Kidney (tissue), 14 donors: ENCODE results near the gene FBN3. TPM values are rescaled to one million over a fixed set of nuclear protein-coding genes. Genes with fewer than 3 reads are reported as not detected.

Experiments used
- DNase-seq, 5 donors: peaks; one replicate each; pipeline ENCODE4 v3.0.0-alpha.2; 2013 to 2020
- FAIRE-seq: peaks from 2 replicates; lab custom pipeline; 2012; peaks lifted over from hg19 to GRCh38; lab: Jason Lieb, UNC
- H3K27ac ChIP-seq, 2 donors: one replicate each; pipeline ENCODE4 v1.7.0; 2013; ENCODE audit warnings: low read depth in 2 of 2, low read length in 2 of 2, inconsistent platforms in 1 of 2
- H3K27me3 ChIP-seq: one replicate; pipeline ENCODE4 v1.7.1; 2013; ENCODE audit warnings: low read length, inconsistent platforms; ENCODE audit not compliant: control insufficient read depth, insufficient read depth
- H3K36me3 ChIP-seq, 3 donors: one replicate each; pipeline versions ENCODE4 v1.7.0 to v1.7.1; 2013; ENCODE audit warnings: low read length in 3 of 3, control low read depth in 1 of 3, inconsistent platforms in 1 of 3; ENCODE audit not compliant: insufficient read depth in 3 of 3, control insufficient read depth in 2 of 3
- H3K4me1 ChIP-seq, 3 donors: one replicate each; pipeline versions ENCODE4 v1.7.0 to v1.7.1; 2013; ENCODE audit warnings: low read length in 3 of 3, inconsistent platforms in 1 of 3, low read depth in 1 of 3; ENCODE audit not compliant: control insufficient read depth in 2 of 3, insufficient read depth in 2 of 3
- H3K4me3 ChIP-seq, 3 donors: one replicate each; pipeline versions ENCODE4 v1.7.0 to v1.8.1; 2013; ENCODE audit warnings: low read length in 3 of 3, control low read depth in 1 of 3, inconsistent platforms in 1 of 3
- H3K9ac ChIP-seq, 3 donors: one replicate each; pipeline versions ENCODE4 v1.7.0 to v1.7.1; 2013; ENCODE audit warnings: low read length in 3 of 3, control low read depth in 1 of 3, inconsistent platforms in 1 of 3
- H3K9me3 ChIP-seq, 3 donors: one replicate each; pipeline versions ENCODE4 v1.7.0 to v1.7.1; 2013; ENCODE audit warnings: low read length in 3 of 3, control low read depth in 1 of 3, inconsistent platforms in 1 of 3; ENCODE audit not compliant: control insufficient read depth in 2 of 3, insufficient read depth in 1 of 3
- CTCF ChIP-seq: IDR thresholded peaks from 3 replicates; pipeline ENCODE4 v1.5.1; 2012; ENCODE audit warnings: mild to moderate bottlenecking, moderate library complexity, borderline replicate concordance; ENCODE audit not compliant: insufficient read depth; ENCODE audit errors: extremely low read depth
- intact Hi-C: fragments of 100-400 bp; cut with DNase I; formaldehyde crosslinking; loops from one replicate; pipeline ENCODE4 v1.11.1; 2022
- polyA plus RNA-seq: library from polyadenylated mRNA; stranded (reverse); fragments of 350-450 nt; fragmentation: Illumina TruSeq; extraction: RNeasy Lipid Tissue Mini Kit (QIAGEN cat#74804); gene quantifications from one replicate; pipeline ENCODE4 v1.2.3, GENCODE V29; 2014; ENCODE audit warnings: low read depth, low replicate concordance; ENCODE audit not compliant: insufficient read depth
- total RNA-seq: library from RNA; stranded (reverse); fragmentation: NEBNext Ultra II Directional; extraction: Animal tissue kit (Norgen Biotek cat#: 25700); gene quantifications from one replicate; pipeline ENCODE4 v1.2.1, GENCODE V29; 2021
- donor health status: control.
- donor health status: control.
- donor health status: control.
- donor health status: control.
- donor health status: control.
- donor health status: DM: yes; HTN: yes; CAD: no.
- donor health status: Normal renal cell carcinoma (clear cell type).

The FBN3 gene
- total and polyA plus RNA-seq, 2 donors from 2014 or later = 0.44 to 0.56 TPM

- H3K9ac ChIP-seq = no peak overlapping the region
- H3K27ac ChIP-seq = no peak overlapping the region
- no peaks in the 10 kb centered on the region for H3K4me1 ChIP-seq
- no peaks in the 10 kb centered on the region for H3K27me3 ChIP-seq
- no peak for TF ChIP-seq CTCF
- no peak for DNase-seq
- no peaks in the 10 kb centered on the region for H3K36me3 ChIP-seq
- intact Hi-C loops = no loop called here
- H3K9me3 ChIP-seq = peaks cover 0 to 10% (median 4%) of the 10 kb centered on the region in 3 donors
- H3K4me3 ChIP-seq = no peak overlapping the region
- FAIRE-seq = no peak
Measured at GRCh38 chr19:8064911-8065874, 84.2 kb downstream of the FBN3 start.

GRCh38 chr19:8057545-8058270 is 91.7 kb downstream of the FBN3 start:
- Histone ChIP-seq H3K36me3 (no peaks in the 10 kb centered on the region), H3K9me3 (no peaks in the 10 kb centered on the region), H3K9ac (no peak overlapping the region), H3K4me3 (no peak overlapping the region), H3K4me1 (no peaks in the 10 kb centered on the region), H3K27me3 (no peaks in the 10 kb centered on the region), H3K27ac (no peak overlapping the region)
- intact Hi-C loops = no loop called here
- no peak for TF ChIP-seq CTCF
- FAIRE-seq (no peak), DNase-seq (no peak)

- Histone ChIP-seq H3K27me3 (no peaks in the 10 kb centered on the region), H3K9me3 (no peaks in the 10 kb centered on the region), H3K4me3 (no peak overlapping the region), H3K36me3 (no peaks in the 10 kb centered on the region), H3K27ac (no peak overlapping the region), H3K9ac (no peak overlapping the region), H3K4me1 (no peaks in the 10 kb centered on the region)
- FAIRE-seq (no peak), DNase-seq (no peak)
- intact Hi-C loops = no loop called here
- TF ChIP-seq CTCF = no peak
Measured at GRCh38 chr19:8056533-8056932, 92.9 kb downstream of the FBN3 start.
